HCEC 1CT (cell line): ENCODE data around the gene DOCK4.

ENCODE experiments used
- DNase-seq: peaks from one replicate; pipeline ENCODE4 v3.0.0-alpha.2; 2017

DOCK4 gene

GRCh38 chr7:111998326-111998725, 207.9 kb downstream of the DOCK4 start:
- no peak for DNase-seq

- no peak for DNase-seq
Observed at GRCh38 chr7:111997546-111997945, 208.7 kb downstream of the DOCK4 start.

GRCh38 chr7:111992601-111993000, 213.6 kb downstream of the DOCK4 start:
- no peak for DNase-seq

- no peak for DNase-seq
Observed at GRCh38 chr7:111990643-111991042, 215.6 kb downstream of the DOCK4 start.

- no peak for DNase-seq
Observed at GRCh38 chr7:111987886-111988285, 218.3 kb downstream of the DOCK4 start.

- peak; percentile 73 for DNase-seq
Observed at GRCh38 chr7:111987115-111987826, 218.9 kb downstream of the DOCK4 start.

GRCh38 chr7:111986601-111987000, 219.6 kb downstream of the DOCK4 start:
- no peak for DNase-seq

- DNase-seq = no peak
Observed at GRCh38 chr7:111985798-111986197, 220.4 kb downstream of the DOCK4 start.

GRCh38 chr7:111982804-111983203, 223.4 kb downstream of the DOCK4 start:
- no peak for DNase-seq

GRCh38 chr7:111982133-111982532, 224.1 kb downstream of the DOCK4 start:
- DNase-seq = no peak

- no peak for DNase-seq
Observed at GRCh38 chr7:111980725-111981124, 225.5 kb downstream of the DOCK4 start.

GRCh38 chr7:111975346-111975745, 230.9 kb downstream of the DOCK4 start:
- no peak for DNase-seq

- no peak for DNase-seq
Observed at GRCh38 chr7:111960984-111961383, 245.2 kb downstream of the DOCK4 start.

GRCh38 chr7:111958896-111959295, 247.3 kb downstream of the DOCK4 start:
- DNase-seq = no peak

- no peak for DNase-seq
Observed at GRCh38 chr7:111958431-111958830, 247.8 kb downstream of the DOCK4 start.

- DNase-seq = no peak
Observed at GRCh38 chr7:111955616-111956015, 250.6 kb downstream of the DOCK4 start.

GRCh38 chr7:111954474-111955381, 251.5 kb downstream of the DOCK4 start:
- no peak for DNase-seq

GRCh38 chr7:111954056-111954455, 252.1 kb downstream of the DOCK4 start:
- no peak for DNase-seq

- peak; percentile 6 for DNase-seq
Observed at GRCh38 chr7:111953611-111954010, 252.6 kb downstream of the DOCK4 start.

GRCh38 chr7:111952783-111953182, 253.4 kb downstream of the DOCK4 start:
- DNase-seq = no peak

GRCh38 chr7:111951052-111951451, 255.1 kb downstream of the DOCK4 start:
- DNase-seq = no peak

- no peak for DNase-seq
Observed at GRCh38 chr7:111942450-111943081, 263.6 kb downstream of the DOCK4 start.

- DNase-seq = no peak
Observed at GRCh38 chr7:111937163-111937562, 269.0 kb downstream of the DOCK4 start.

GRCh38 chr7:111933609-111934008, 272.6 kb downstream of the DOCK4 start:
- DNase-seq = no peak
